DND-41 (cell line): Measurements from ENCODE around the gene GNG4.

Experiments
- ATAC-seq: fragments of 200-7000 bp; cut with Tn5 transposase; 3 replicates; pipeline ENCODE4 v1.9.1; 2021; ENCODE audit warnings: low read depth; ENCODE audit not compliant: insufficient read depth
- DNase-seq: peaks from one replicate; pipeline ENCODE4 v3.0.0-alpha.2; 2020
- H2AFZ ChIP-seq: 2 replicates; pipeline ENCODE4 v1.6.0; 2012; ENCODE audit warnings: low read depth, low read length
- H3K27ac ChIP-seq: 2 replicates; pipeline ENCODE4 v1.5.1; 2012; ENCODE audit warnings: low read length, inconsistent platforms
- H3K27me3 ChIP-seq: fragments of 200-600 bp; sonication (generic); 2 replicates; pipeline ENCODE4 v1.6.0; 2012; ENCODE audit warnings: low read length, mild to moderate bottlenecking, inconsistent platforms; ENCODE audit not compliant: insufficient read depth, poor library complexity
- H3K36me3 ChIP-seq: 2 replicates; pipeline ENCODE4 v1.5.1; 2012; ENCODE audit warnings: low read length, inconsistent platforms; ENCODE audit not compliant: insufficient read depth
- H3K4me1 ChIP-seq: 2 replicates; pipeline ENCODE4 v1.5.1; 2012; ENCODE audit warnings: mild to moderate bottlenecking, low read length; ENCODE audit not compliant: insufficient read depth
- H3K4me2 ChIP-seq: 2 replicates; pipeline ENCODE4 v1.6.0; 2012; ENCODE audit warnings: mild to moderate bottlenecking, moderate library complexity, low read length, inconsistent platforms; ENCODE audit not compliant: insufficient read depth
- H3K4me3 ChIP-seq, 2 experiments: fragments of 200-600 bp in 1 of 2; shearing (Covaris generic) in 1 of 2; 2 replicates each; pipeline ENCODE4 v1.5.1; 2012 to 2016; ENCODE audit warnings: inconsistent platforms in 2 of 2, low read length in 2 of 2, mild to moderate bottlenecking in 2 of 2, low read depth in 1 of 2, moderate library complexity in 1 of 2
- H3K79me2 ChIP-seq: 2 replicates; pipeline ENCODE4 v1.6.0; 2012; ENCODE audit warnings: low read length, inconsistent platforms; ENCODE audit not compliant: insufficient read depth
- H3K9ac ChIP-seq: 2 replicates; pipeline ENCODE4 v1.6.0; 2012; ENCODE audit warnings: low read depth, mild to moderate bottlenecking, inconsistent platforms, low read length, moderate library complexity
- H3K9me3 ChIP-seq: 2 replicates; pipeline ENCODE4 v1.5.1; 2012; ENCODE audit warnings: low read length, moderate library complexity, mild to moderate bottlenecking, inconsistent platforms; ENCODE audit not compliant: insufficient read depth, severe bottlenecking
- H4K20me1 ChIP-seq: 2 replicates; pipeline ENCODE4 v1.6.0; 2012; ENCODE audit warnings: low read length; ENCODE audit not compliant: insufficient read depth
- EZH2 ChIP-seq: IDR thresholded peaks from 3 replicates; pipeline ENCODE4 v1.6.1; 2012; ENCODE audit warnings: borderline replicate concordance, low read depth, mild to moderate bottlenecking, moderate library complexity, low read length, inconsistent platforms; ENCODE audit not compliant: severe bottlenecking
- TF ChIP-seq, protein P1 (sequence below): IDR thresholded peaks from 2 replicates; pipeline ENCODE4 v1.5.1; 2012; ENCODE audit warnings: borderline replicate concordance, low read length, moderate library complexity, mild to moderate bottlenecking; ENCODE audit not compliant: poor library complexity, severe bottlenecking; ENCODE audit errors: extremely low read depth

The GNG4 gene

DNA sequence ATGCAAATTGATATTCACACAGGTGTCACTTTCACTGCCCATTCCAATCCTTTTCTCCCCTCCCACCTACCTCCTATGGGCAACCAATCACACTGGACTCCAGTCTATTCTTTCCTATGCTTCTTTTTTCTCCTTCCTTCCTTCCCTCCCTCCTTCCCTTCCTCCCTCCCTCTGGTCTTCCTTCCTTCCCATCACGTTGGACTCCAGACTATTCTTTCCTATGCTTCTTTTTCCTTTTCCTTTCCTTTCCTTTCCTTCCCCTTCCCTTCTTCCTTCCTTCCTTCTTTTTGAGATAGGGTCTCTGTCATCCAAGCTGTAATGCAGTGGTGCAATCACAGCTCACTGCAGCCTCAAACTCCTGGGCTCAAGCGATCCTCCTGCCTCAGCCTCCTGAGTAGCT lies 64.6 kb downstream of the GNG4 start:
- Histone ChIP-seq H4K20me1 (no peaks in the 10 kb centered on the region), H3K9ac (no peak overlapping the region), H3K4me2 (no peak overlapping the region), H3K4me1 (no peaks in the 10 kb centered on the region), H3K27me3 (peaks cover 4% of the 10 kb centered on the region), H3K36me3 (no peaks in the 10 kb centered on the region), H2AFZ (no peak overlapping the region), H3K4me3 (no peak overlapping the region), H3K9me3 (peaks cover 22% of the 10 kb centered on the region), H3K27ac (no peak overlapping the region), H3K79me2 (no peaks in the 10 kb centered on the region)
- DNase-seq (no peak), ATAC-seq (no peak)
- no peak for TF ChIP-seq EZH2
- TF ChIP-seq, protein P1, sequence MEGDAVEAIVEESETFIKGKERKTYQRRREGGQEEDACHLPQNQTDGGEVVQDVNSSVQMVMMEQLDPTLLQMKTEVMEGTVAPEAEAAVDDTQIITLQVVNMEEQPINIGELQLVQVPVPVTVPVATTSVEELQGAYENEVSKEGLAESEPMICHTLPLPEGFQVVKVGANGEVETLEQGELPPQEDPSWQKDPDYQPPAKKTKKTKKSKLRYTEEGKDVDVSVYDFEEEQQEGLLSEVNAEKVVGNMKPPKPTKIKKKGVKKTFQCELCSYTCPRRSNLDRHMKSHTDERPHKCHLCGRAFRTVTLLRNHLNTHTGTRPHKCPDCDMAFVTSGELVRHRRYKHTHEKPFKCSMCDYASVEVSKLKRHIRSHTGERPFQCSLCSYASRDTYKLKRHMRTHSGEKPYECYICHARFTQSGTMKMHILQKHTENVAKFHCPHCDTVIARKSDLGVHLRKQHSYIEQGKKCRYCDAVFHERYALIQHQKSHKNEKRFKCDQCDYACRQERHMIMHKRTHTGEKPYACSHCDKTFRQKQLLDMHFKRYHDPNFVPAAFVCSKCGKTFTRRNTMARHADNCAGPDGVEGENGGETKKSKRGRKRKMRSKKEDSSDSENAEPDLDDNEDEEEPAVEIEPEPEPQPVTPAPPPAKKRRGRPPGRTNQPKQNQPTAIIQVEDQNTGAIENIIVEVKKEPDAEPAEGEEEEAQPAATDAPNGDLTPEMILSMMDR: no peak

GRCh38 chr1:235583511-235584001 lies 66.0 kb downstream of the GNG4 start:
- H3K4me3 ChIP-seq: no peak overlapping the region
- H4K20me1 ChIP-seq: no peaks in the 10 kb centered on the region
- H3K9me3 ChIP-seq: peaks cover 9% of the 10 kb centered on the region
- H3K4me1 ChIP-seq: no peaks in the 10 kb centered on the region
- DNase-seq (no peak), ATAC-seq (no peak)
- no peak overlapping the region for H3K27ac ChIP-seq
- H3K4me2 ChIP-seq: no peak overlapping the region
- no peak overlapping the region for H2AFZ ChIP-seq
- no peak overlapping the region for H3K9ac ChIP-seq
- H3K79me2 ChIP-seq: no peaks in the 10 kb centered on the region
- H3K27me3 ChIP-seq: peaks cover 4% of the 10 kb centered on the region
- no peak for TF ChIP-seq EZH2
- TF ChIP-seq, protein P1: peak; percentile 35
- H3K36me3 ChIP-seq: no peaks in the 10 kb centered on the region

GRCh38 chr1:235582130-235582529 lies 67.5 kb downstream of the GNG4 start:
- Histone ChIP-seq H3K4me3 (no peak overlapping the region), H3K9ac (no peak overlapping the region), H3K4me1 (no peaks in the 10 kb centered on the region), H3K9me3 (no peaks in the 10 kb centered on the region), H2AFZ (no peak overlapping the region), H3K27me3 (peaks cover 4% of the 10 kb centered on the region), H4K20me1 (no peaks in the 10 kb centered on the region), H3K36me3 (no peaks in the 10 kb centered on the region), H3K4me2 (no peak overlapping the region), H3K79me2 (no peaks in the 10 kb centered on the region), H3K27ac (no peak overlapping the region)
- TF ChIP-seq EZH2: no peak
- TF ChIP-seq, protein P1: no peak
- ATAC-seq (no peak), DNase-seq (no peak)

- no peak overlapping the region for H3K4me2 ChIP-seq
- H3K9ac ChIP-seq: no peak overlapping the region
- H4K20me1 ChIP-seq: no peaks in the 10 kb centered on the region
- no peak overlapping the region for H3K4me3 ChIP-seq
- TF ChIP-seq, protein P1: no peak
- no peak for TF ChIP-seq EZH2
- H3K79me2 ChIP-seq: no peaks in the 10 kb centered on the region
- H3K36me3 ChIP-seq: no peaks in the 10 kb centered on the region
- H2AFZ ChIP-seq: no peak overlapping the region
- H3K9me3 ChIP-seq: no peaks in the 10 kb centered on the region
- no peak for DNase-seq
- H3K4me1 ChIP-seq: no peaks in the 10 kb centered on the region
- no peak overlapping the region for H3K27ac ChIP-seq
- no peak for ATAC-seq
- no peaks in the 10 kb centered on the region for H3K27me3 ChIP-seq
These were observed 69.7 kb downstream of the GNG4 start for GRCh38 chr1:235579891-235580290.
